Femur (tissue), 1 donor: Measurements from ENCODE around the gene TRPM6.

Experiments used
- DNase-seq: peaks from one replicate; pipeline ENCODE4 v3.0.0-alpha.2; 2017

TRPM6 gene

DNA sequence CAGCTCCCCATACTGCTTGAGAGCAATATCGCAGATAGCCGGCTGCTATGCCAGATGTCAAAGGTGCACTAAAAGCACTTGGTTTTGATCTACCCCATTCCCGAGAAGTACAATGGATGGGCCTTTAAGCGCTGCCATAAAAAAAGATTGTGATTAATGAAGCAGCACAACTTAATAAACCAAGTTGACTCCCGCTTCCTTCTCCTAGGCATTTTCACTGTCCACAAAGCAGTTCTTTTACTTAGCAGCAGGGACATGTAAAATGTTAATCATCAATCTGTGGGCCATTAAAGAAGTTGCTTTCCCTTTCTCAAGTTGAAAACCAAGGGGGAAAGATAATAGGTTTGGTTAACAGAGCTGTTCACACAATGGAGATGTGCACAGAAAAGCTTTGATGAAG lies 176.4 kb downstream of the TRPM6 start:
- DNase-seq: no peak

DNA sequence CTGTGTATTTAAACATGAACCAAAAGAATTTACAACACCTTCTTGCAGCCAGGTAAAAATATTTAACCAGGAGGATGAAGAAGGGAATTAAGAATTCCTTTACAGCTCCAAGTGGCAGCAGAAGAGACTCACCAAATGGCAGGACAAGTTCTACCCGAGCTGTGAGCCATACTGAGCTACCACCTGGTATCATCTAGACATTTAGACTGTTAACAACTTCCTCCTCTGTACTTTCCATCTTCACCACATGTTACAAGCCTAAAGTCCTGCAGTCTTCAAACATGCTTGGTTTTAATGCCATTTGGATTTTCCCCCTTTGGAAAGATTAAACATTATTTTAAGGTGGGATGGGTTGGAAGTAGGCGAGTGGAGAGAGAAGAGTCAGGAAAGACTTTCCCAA lies 190.2 kb downstream of the TRPM6 start:
- DNase-seq: no peak

DNA sequence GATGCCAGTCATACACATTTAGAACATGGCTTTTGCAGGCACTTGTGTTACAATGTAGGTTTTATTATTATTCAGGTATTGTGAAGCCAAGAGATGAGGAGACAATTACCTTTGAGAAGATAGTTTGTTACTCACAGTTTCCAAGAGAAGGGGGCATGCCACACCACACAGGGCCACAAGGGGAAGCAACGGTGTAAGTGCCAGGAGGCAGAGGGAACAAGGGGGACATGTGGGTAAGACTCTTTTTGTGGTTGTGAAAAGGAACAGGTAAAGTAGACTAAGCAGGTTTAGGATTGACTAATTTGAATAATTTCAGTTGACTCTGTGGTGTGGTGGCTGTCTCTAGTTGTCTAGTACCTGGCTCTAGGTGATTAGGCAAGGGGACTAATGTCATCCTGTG lies 191.2 kb downstream of the TRPM6 start:
- no peak for DNase-seq

DNA sequence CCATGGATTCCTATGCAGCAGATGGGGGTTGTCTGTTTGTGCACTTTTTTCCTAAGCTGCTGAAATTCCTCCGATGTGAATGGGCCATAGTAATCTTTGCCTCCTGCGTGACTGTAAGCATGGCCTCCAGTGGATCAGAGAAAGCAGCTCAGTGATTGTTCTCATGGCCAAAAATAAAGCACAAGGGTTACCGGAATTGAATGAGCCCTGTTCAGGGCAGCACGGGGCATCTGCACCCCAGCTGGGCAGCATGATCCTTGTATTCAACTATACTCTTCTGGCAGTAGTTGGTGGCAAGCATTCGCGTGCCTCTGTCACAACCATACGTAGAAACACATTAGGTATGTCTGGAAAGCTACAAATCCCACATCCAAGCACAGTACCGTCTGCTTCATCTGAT lies 196.7 kb downstream of the TRPM6 start:
- no peak for DNase-seq

DNA sequence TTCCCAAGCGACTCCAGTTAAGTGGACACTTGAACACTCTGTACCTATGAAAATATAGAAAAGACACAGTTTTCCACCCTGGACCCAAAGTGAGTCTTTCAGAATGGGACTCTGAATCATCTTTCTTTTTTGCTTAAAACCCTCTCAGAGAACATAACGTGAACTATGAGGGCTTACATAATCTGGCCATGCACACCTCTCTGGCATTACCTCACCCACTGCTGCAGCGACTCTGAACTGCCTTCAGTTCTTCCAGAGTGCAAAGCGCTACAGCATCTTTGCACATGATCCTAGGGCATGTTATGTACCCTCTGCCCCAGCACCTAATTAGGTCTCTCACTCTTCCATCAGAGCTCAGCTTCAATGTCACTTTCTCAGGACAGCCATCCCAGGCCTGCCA lies 204.4 kb downstream of the TRPM6 start:
- DNase-seq: no peak

DNA sequence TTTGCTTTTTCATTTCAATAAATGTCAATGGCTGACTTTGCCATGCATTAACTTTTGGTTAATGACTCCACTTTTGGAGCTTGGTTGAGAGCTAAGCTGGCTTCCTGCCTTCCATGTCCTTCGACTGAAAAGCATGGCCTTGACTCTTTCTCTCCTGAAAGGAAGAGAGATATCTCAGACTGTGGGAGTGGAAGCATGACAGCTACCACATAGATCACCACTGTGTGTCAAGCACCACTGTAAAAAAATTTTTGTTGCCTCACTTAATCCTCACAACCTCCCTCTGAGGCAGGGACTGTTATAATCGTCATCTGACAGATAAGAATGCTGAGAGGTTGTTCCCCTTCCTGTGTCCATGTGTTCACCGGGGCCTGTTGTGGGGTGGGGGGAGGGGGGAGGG lies 205.8 kb downstream of the TRPM6 start:
- no peak for DNase-seq

DNA sequence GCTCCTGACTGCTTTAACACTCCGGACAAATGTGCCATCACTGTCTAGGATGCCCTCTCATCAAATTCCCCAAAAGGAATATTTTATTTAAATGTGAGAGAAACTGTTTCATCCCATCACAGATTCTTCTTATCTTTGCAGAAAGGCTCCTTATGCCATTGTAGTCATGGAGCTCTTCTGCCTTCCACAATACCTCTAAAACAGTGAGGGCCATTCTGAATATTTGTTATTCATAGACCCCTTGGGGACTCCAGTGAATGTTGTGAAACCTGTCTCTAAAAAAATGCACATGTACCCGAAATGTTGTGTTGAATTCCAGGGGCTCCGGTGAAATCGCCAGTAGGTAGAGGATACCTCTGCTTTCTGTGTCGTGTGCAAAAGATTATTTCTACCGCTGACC lies 213.6 kb downstream of the TRPM6 start:
- no peak for DNase-seq
